ENCODE data around the gene DBNDD1. TPM values are rescaled to one million over a fixed set of nuclear protein-coding genes. Genes with fewer than 3 reads are reported as not detected.
A peak's percentile ranks its signal among the peaks of the same experiment; 100 is the strongest.

The DBNDD1 gene
- total RNA-seq, 1 donor from 2014 or later: 24.0 TPM

- Histone ChIP-seq H3K9ac (ENCODE audit: low read length) (no peak overlapping the region), H4K20me1 (ENCODE audit: insufficient read depth, low read length) (peaks cover 16% of the 10 kb centered on the region), H3K79me2 (ENCODE audit: insufficient read depth, low read length) (peaks cover 5% of the 10 kb centered on the region), H3K9me3 (ENCODE audit: insufficient read depth, low read depth, low read length) (no peaks in the 10 kb centered on the region), H3K4me1 (ENCODE audit: insufficient read depth, low read length) (no peaks in the 10 kb centered on the region), H3K4me2 (ENCODE audit: low read length) (no peak overlapping the region), H3K27ac (ENCODE audit: low read depth, low read length) (no peak overlapping the region), H3K27me3 (ENCODE audit: insufficient read depth, low read length) (no peaks in the 10 kb centered on the region), H3K36me3 (ENCODE audit: insufficient read depth, low read length) (peaks cover 14% of the 10 kb centered on the region), H3K4me3 (ENCODE audit: insufficient read depth, low read depth, low read length) (no peak overlapping the region), H2AFZ (ENCODE audit: low read depth, low read length) (no peak overlapping the region)
- Mint-ChIP-seq H3K27me3 (ENCODE audit: low read depth, unreplicated experiment) (no peaks in the 10 kb centered on the region), H3K4me3 (ENCODE audit: unreplicated experiment) (no peak overlapping the region), H3K4me1 (ENCODE audit: low read depth, unreplicated experiment) (peaks cover 4% of the 10 kb centered on the region), H3K9me3 (ENCODE audit: unreplicated experiment) (no peaks in the 10 kb centered on the region), H3K27ac (ENCODE audit: unreplicated experiment) (no peak overlapping the region), H3K36me3 (ENCODE audit: low read depth, unreplicated experiment) (peaks cover 28% of the 10 kb centered on the region)
- TF ChIP-seq CTCF (IDR thresholded peaks at IDR 0.05; ENCODE audit: insufficient read depth, low read depth, low read length) (no peak), EZH2 (IDR thresholded peaks at IDR 0.05; ENCODE audit: insufficient read depth, low read length) (no peak)
- FAIRE-seq (no peak), DNase-seq (ENCODE audit: low read depth) (no peak)
Observed at GRCh38 chr16:89958596-89958995, 60.7 kb downstream of the DBNDD1 start.

GRCh38 chr16:89958068-89958467, 61.2 kb downstream of the DBNDD1 start:
- Histone ChIP-seq H3K4me2 (ENCODE audit: low read length) (no peak overlapping the region), H3K4me3 (ENCODE audit: insufficient read depth, low read depth, low read length) (no peak overlapping the region), H2AFZ (ENCODE audit: low read depth, low read length) (no peak overlapping the region), H3K9ac (ENCODE audit: low read length) (no peak overlapping the region), H3K9me3 (ENCODE audit: insufficient read depth, low read depth, low read length) (no peaks in the 10 kb centered on the region), H3K27ac (ENCODE audit: low read depth, low read length) (no peak overlapping the region), H3K36me3 (ENCODE audit: insufficient read depth, low read length) (peaks cover 14% of the 10 kb centered on the region), H3K4me1 (ENCODE audit: insufficient read depth, low read length) (no peaks in the 10 kb centered on the region), H4K20me1 (ENCODE audit: insufficient read depth, low read length) (peaks cover 21% of the 10 kb centered on the region), H3K27me3 (ENCODE audit: insufficient read depth, low read length) (no peaks in the 10 kb centered on the region), H3K79me2 (ENCODE audit: insufficient read depth, low read length) (peaks cover 10% of the 10 kb centered on the region)
- H3K9me3 Mint-ChIP-seq (ENCODE audit: unreplicated experiment): no peaks in the 10 kb centered on the region
- no peak for TF ChIP-seq CTCF (IDR thresholded peaks at IDR 0.05; ENCODE audit: insufficient read depth, low read depth, low read length)
- TF ChIP-seq EZH2 (IDR thresholded peaks at IDR 0.05; ENCODE audit: insufficient read depth, low read length): no peak
- peaks cover 28% of the 10 kb centered on the region for H3K36me3 Mint-ChIP-seq (ENCODE audit: low read depth, unreplicated experiment)
- FAIRE-seq (no peak), DNase-seq (ENCODE audit: low read depth) (no peak)
- peaks cover 4% of the 10 kb centered on the region for H3K4me1 Mint-ChIP-seq (ENCODE audit: low read depth, unreplicated experiment)
- no peak overlapping the region for H3K27ac Mint-ChIP-seq (ENCODE audit: unreplicated experiment)
- H3K27me3 Mint-ChIP-seq (ENCODE audit: low read depth, unreplicated experiment): no peaks in the 10 kb centered on the region
- no peak overlapping the region for H3K4me3 Mint-ChIP-seq (ENCODE audit: unreplicated experiment)

GRCh38 chr16:89957216-89957785, 62.0 kb downstream of the DBNDD1 start:
- Mint-ChIP-seq H3K27me3 (ENCODE audit: low read depth, unreplicated experiment) (no peaks in the 10 kb centered on the region), H3K36me3 (ENCODE audit: low read depth, unreplicated experiment) (peaks cover 28% of the 10 kb centered on the region), H3K4me3 (ENCODE audit: unreplicated experiment) (no peak overlapping the region), H3K27ac (ENCODE audit: unreplicated experiment) (peak overlapping the region; percentile 69), H3K9me3 (ENCODE audit: unreplicated experiment) (no peaks in the 10 kb centered on the region), H3K4me1 (ENCODE audit: low read depth, unreplicated experiment) (peaks cover 4% of the 10 kb centered on the region)
- no peaks in the 10 kb centered on the region for H3K27me3 ChIP-seq (ENCODE audit: insufficient read depth, low read length)
- no peak overlapping the region for H3K27ac ChIP-seq (ENCODE audit: low read depth, low read length)
- H3K4me3 ChIP-seq (ENCODE audit: insufficient read depth, low read depth, low read length): no peak overlapping the region
- no peaks in the 10 kb centered on the region for H3K4me1 ChIP-seq (ENCODE audit: insufficient read depth, low read length)
- no peak overlapping the region for H3K4me2 ChIP-seq (ENCODE audit: low read length)
- peaks cover 14% of the 10 kb centered on the region for H3K36me3 ChIP-seq (ENCODE audit: insufficient read depth, low read length)
- TF ChIP-seq EZH2 (IDR thresholded peaks at IDR 0.05; ENCODE audit: insufficient read depth, low read length) (no peak), CTCF (IDR thresholded peaks at IDR 0.05; ENCODE audit: insufficient read depth, low read depth, low read length) (no peak)
- H3K79me2 ChIP-seq (ENCODE audit: insufficient read depth, low read length): peaks cover 18% of the 10 kb centered on the region
- H3K9me3 ChIP-seq (ENCODE audit: insufficient read depth, low read depth, low read length): no peaks in the 10 kb centered on the region
- DNase-seq (ENCODE audit: low read depth): no peak
- no peak for FAIRE-seq
- no peak overlapping the region for H3K9ac ChIP-seq (ENCODE audit: low read length)
- no peak overlapping the region for H2AFZ ChIP-seq (ENCODE audit: low read depth, low read length)
- H4K20me1 ChIP-seq (ENCODE audit: insufficient read depth, low read length): peaks cover 29% of the 10 kb centered on the region
